Spleen (tissue), 7 donors: Measurements from ENCODE around the gene ADGRB2.

Experiments used
- CTCF ChIP-seq, 11 experiments: fragments of 200-600 bp in 7 of 11; fragments of 450-650 bp in 4 of 11; sonication (generic) in 4 of 11; IDR thresholded peaks in 8 of 11; conservative IDR thresholded peaks in 3 of 11; 1 replicate in 7 of 11; 2 replicates in 4 of 11; pipeline versions ENCODE4 v1.4.0 to v1.8.0; 2016 to 2021; ENCODE audit warnings: antibody characterized with exemption in 11 of 11, inconsistent platforms in 4 of 11, mild to moderate bottlenecking in 1 of 11
- POLR2A ChIP-seq, 3 donors: fragments of 450-650 bp; IDR thresholded peaks; one replicate each; pipeline ENCODE4 v1.5.1; 2017; ENCODE audit warnings: antibody characterized with exemption in 3 of 3, mild to moderate bottlenecking in 1 of 3
- POLR2AphosphoS5 ChIP-seq, 3 donors: sonication (generic); formaldehyde crosslinking; IDR thresholded peaks; one replicate each; pipeline ENCODE4 v1.5.1; 2017; ENCODE audit warnings: antibody characterized with exemption in 3 of 3
- donor health status: DM: no; HTN: no; CAD: no; lungs with moderate emphysema.
- donor health status: DM: no; HTN: no; CAD: no.
- donor health status: DM: no; HTN: no; CAD: no.

GRCh38 chr1:31771891-31772668 is 7.9 kb upstream of the ADGRB2 start:
- no peak for TF ChIP-seq CTCF (IDR thresholded peaks at IDR 0.05 in 8 of 11, conservative IDR thresholded peaks at IDR 0.05 in 3 of 11)
- no peak for TF ChIP-seq POLR2A (IDR thresholded peaks at IDR 0.05)
- no peak for TF ChIP-seq POLR2AphosphoS5 (IDR thresholded peaks at IDR 0.05)
